ENCODE measurements around the gene AFAP1L1.
"Not testable (repeated sequence)": the region's sequence is repeated elsewhere in the genome, so short reads cannot be mapped to it uniquely, and the experiment has no call there.

The AFAP1L1 gene

DNA sequence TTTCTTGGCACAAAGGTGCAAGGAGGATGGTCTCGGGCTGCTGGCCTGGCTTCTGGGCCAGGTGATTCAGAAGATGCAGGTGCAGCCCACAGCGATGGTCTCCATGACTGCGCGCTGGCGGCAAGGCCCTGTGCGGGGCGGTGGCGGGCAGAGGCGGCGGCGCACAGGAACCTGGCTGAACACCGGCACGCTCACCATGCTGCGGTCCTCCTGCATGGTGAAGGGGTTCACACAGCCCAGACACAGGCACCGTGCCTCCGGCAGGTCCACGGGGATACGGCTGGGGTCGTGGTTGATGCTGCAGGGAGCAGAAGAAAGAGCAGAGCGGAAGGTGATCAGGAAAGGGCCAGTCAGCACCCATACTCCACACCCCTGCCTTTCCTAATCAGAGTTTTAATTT is 102.6 kb downstream of the AFAP1L1 start:
- ATAC-seq, result no peak
- no peak for DNase-seq

DNA sequence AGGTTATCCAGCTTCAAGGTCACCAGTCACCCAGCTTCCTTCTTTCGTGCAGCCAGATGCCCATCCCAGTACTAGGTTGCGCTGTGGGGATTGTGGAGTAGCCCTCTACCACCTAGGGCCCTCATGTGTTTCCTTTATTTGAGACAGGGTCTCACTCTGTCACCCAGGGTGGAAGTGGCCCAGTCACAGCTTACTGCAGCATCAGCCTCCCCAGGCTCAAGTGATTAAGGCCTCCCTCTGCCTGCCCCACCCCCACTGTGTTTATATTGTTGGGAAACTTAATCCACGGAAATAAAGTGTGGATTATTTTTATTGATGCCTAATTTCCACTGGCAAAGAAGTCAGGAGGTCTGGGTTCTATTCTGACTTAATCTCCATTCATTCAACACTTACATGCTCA is 103.1 kb downstream of the AFAP1L1 start:
- DNase-seq (no peak), ATAC-seq (no peak)

DNA sequence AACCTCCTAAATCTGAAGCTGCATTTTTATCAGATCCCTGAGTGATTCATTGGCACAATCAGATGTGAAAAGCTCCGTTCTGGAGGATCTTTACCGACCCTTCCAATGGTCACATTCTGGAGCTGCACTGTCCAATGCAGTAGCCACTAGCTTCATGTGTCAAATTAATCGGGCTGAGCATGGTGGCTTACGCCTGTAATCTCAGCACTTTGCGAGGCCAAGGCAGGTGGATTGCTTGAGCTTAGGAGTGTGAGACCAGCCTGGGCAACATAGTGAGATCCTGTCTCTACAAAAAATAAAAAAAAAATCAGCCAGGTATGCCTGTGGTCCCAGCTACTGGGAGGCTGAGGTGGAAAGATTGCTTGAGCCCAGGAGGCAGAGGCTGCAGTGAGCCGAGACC is 103.8 kb downstream of the AFAP1L1 start:
- ATAC-seq (no peak), DNase-seq (no peak)

DNA sequence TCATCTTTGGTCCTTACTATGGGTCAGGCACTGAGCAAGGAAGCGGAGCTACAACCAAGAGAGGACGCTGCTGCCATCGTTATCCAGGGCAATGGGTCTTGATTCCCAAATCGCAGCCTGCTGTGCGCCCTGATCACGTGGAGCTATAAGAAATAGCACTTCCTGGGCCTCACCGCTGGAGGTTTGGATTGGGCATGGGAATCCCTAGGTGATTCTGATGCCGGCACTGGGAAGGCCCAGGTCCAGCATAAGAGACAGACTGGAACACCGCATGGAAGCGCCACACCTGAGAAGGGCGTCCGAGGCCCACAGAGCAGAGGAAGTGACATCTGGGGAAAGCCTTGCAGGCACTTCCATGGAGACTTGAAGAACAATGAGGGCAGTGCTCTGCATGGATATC is 104.4 kb downstream of the AFAP1L1 start:
- no peak for DNase-seq
- ATAC-seq, result no peak

DNA sequence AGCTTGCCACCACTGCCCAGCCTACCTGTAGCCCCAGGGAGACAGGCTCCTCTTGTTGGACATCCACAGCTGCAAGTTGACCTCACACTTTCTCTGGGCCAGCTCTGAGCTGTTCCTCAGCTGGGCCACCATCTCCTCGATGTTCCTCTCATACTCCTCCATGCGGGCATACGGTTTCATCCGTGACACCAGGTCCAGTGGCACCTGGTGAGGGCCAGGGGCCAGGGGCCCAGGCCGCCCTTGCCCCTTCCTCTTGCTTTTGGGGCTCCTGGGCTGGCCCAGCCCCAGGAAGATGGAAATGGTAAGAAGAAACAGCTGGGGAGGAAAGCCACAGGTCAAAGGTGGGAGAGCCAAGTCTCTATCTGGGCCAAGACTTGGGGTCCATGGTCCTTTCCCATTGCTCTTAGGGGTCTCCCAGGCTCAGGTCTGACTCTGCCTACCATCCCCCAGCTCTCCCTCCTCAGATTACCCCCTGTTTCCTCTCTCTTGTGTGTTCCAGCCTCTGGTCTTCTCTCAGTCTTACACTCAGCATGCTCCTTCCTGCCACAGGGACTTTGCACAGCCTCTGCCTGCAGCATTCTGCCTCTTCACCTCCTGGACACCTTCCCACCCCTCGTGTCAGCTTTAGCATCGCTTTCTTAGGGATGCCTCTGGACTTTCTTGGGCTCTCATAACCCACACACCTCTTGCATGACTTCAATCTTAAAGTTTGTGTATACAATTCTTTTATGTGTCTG is 105.2 kb downstream of the AFAP1L1 start:
- no peak for DNase-seq
- ATAC-seq, result no peak

DNA sequence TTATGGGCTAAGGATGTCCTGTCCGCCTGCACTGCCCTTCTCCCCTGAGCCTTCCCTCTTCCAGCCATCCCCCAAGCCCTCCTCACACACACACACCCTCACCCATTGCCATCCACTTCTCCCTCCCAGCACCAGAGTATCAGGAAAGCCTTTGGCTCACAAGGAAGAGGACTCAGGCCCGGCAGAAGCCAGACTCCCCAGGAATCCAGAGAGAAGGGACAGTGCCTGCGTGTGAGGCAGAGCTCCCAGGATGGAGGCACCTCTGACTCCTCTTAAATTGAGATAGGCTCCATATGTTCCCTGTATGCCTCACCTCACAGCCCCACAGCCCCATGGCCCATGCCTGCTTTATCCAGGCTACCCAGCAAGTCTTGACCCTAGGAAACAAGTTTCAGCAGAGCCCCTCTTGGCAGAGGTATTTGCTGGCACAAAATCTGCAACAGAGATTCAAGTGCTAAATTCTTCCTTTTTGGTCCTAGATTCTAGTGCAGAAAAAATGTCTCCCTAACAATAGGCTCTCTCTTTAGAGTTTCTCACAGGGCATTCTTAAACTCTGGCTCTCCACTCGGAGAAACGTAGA is 106.7 kb downstream of the AFAP1L1 start:
- DNase-seq, result no peak
- ATAC-seq, result no peak

DNA sequence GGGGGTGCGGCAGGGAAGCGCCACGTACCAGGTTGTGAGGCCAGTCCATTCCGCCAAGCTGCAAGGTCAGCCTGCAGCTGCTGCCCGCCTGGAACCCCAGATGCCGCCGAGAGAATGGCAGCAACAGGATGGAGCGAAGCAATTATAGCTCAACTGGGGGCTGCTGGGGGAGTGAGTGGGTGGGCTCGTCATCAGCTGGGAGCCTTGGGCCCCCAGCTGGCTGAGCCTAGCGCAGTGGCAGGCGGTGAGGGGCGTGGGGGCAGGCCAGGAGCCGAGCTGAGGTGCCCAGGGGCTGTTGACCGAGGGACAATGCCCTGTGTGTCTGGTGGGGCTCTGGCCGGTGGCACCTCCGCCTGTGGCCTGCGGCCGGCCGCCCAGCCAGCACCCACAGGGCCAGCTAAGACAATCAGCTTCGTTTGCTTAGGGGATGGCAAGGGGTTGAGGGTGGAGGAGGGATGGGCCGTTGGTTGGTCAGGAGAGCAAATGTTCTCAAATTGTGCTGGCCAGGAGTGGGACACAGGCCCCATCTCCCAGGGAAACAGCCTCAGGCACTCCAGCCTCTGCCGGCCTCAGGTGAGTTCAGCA is 107.6 kb downstream of the AFAP1L1 start, which contains the start of gene IL17B:
TSS of gene IL17B (minus strand) at position 116 of the 585 bp plus-strand sequence. CDS start at position 49, 67 bp downstream.
- ATAC-seq (no peak), DNase-seq (no peak)

DNA sequence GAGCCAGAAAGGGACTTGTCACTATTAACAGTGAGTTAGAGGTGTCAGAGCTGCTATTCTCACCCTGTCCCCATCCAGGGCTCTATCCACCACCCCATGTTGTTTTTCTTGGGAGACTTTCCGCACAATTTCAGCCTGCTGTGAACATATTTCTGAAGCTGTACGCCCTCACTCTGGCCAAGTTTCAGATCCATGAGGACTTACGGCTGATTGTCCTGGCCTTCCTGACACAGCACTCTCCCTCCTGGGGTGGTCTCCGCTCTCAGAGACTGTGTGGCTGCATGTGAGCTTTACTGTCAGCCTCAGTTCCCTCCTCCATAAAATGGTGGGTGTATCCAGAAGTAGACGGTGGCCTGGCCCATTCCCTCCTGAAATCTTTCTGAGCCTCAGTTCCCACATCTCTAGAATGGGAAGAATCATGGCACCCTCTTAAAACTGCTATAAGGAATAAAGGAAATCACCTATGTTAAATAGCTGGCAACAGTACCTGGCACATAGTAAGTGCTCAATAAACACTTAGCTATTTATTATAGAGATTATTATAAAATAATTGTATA is 108.2 kb downstream of the AFAP1L1 start:
- DNase-seq (no peak), ATAC-seq (no peak)

DNA sequence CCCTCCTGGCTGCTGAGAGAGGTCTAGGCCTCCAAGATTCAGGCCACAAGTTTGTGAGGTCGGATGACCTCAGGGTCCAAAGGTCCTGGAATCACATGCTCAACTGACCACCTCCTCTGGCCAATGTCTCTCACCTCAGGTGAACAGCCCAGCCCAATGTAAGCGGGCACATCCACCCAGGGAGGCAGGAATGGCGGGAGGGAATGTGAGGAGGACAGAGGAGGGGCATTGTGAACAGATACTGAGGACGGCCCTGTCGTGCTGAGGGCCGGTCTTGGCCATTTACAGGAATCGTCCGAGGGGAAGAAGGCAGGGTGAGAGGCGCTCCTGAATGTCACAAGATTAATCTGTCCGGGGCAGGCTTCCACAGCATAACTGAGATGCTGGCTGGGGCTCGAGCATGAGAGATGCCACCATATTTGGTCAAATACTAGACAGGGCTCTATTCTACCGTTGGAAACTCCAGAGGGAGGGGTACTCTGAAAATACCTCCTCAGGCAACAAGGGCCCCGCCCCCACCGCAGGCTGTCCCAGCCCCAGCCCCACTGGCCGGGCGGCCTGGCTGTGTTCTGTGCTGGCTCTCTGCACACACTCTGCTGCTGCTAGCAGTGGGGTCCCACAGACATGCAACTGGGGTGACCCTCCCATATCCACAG is 108.9 kb downstream of the AFAP1L1 start:
- ATAC-seq (no peak), DNase-seq (no peak)

DNA sequence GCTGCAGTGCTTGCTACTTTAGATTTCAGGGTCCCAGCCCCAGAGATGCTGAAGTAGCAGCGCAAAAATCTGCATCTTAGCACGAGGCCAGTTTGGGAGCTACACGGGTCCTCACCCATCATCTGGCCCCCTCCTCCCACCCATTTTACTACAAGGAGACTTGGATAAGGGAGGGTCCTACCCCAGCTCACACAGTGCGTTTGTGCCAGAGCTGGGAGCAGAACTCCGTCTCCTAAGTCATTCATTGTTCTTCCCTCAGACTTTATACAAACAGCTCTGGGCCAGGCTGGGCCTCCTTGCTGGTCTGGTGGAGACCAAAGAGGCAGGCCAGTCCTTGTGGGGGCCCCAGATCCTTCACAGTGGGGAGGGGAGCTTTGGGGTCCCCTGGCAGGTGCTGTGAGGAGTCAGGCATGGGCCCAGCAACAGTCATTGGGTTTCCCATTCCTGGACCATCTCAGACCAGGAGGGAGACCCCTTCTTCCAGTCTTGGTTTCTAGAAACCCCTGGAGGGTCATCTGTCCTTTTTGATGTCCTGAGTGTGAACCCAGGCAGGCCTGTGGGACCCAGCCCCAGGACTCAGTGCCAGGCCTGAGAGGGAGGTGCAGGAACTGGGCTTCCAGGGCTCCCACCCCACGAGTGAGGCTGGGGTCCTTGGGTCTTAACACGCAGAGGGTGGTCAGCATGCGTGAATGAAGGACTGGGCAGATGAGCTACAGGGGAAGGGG is 109.8 kb downstream of the AFAP1L1 start:
- no peak for DNase-seq
- no peak for ATAC-seq

DNA sequence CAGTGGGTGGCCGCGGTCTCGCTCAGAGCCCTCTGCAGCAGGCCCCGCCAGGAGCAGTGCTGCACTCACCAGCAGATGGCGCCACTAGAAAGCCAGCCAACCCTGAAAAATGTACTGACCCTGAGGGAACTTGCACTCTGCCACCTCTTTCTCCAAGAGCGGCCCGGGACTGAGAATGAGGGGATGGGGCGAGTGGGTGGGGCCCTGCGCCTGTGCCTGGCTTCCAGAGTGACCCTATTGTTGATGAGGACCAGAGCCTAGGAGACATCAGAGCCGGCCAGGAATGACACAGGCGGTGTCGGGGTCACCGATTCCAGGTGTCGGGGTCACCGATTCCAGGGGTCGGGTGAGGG is 110.3 kb downstream of the AFAP1L1 start:
- DNase-seq (peak; percentile 83), ATAC-seq (peak; percentile 71)

DNA sequence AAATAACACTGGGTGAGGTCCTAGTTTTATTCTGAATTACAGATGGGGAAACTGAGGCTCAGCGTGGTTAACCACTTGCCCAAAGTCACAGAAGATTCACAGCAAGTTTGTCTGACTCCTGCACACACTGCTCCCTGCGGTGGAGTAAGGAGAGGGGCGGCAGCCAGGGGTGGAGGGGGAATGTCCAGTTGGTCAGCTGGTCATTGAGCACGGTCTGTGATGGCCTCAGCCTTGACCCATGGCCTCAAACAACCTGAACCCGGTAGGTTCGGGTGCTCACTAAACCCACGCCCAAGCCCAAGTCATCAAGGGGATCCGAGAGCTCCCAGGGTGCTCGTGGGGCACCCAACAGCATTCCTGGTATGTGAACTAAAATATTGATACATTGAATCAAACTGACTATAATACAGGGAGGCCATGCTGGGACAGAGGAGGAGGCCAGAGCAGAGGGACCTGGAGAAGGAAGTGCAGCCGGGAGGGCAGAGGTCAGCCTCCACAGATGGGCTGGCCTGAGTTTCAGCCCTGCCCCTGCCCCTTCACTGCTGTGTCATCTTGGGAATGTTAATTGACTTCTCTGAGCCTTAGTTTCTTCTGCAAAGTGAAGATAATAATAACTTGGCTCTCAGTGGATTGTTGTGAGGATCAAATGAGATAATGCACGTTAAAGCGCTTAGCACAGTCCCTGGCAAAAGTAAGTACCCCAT is 111.0 kb downstream of the AFAP1L1 start:
- ATAC-seq (no peak), DNase-seq (no peak)

DNA sequence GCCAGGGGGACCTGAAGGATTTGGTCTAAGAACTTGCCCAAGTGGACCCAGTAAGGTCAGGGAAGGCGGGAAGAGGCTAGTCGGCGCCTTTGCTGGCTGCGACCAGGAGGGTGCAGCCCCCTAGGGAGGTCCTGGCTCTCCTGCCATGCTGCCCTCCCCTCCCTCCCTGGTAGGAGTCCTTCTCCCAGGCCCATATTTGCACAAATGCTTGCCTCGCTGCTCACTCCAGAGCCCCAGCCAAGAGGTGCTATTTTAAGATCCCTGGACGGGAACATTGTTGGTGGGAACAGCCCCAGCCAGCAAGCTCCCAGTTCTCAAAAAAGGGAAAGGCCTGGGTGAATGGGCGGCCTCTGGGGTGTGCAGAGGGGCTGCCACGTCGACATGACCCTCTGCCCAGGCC is 111.7 kb downstream of the AFAP1L1 start:
- DNase-seq (no peak), ATAC-seq (no peak)

DNA sequence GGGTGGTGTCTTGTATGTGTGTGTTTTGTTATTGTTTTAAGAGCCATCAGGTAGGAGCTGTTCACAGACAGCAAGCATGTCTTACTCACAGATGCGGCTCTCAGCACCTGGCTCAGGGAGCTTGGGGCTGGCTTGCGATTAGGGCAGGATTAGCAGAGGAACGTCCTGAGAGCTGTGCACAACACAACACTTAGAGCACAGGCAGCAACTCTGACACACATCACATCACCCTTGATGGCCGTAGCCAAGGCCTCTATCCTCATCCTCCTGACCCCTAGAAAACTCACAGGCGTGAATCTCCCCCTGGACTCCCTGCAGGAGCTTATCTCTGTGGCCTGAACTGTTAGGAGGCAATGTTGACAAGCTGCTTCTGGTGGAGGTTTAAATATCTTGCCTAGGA is 114.5 kb downstream of the AFAP1L1 start:
- ATAC-seq (no peak), DNase-seq (no peak)

DNA sequence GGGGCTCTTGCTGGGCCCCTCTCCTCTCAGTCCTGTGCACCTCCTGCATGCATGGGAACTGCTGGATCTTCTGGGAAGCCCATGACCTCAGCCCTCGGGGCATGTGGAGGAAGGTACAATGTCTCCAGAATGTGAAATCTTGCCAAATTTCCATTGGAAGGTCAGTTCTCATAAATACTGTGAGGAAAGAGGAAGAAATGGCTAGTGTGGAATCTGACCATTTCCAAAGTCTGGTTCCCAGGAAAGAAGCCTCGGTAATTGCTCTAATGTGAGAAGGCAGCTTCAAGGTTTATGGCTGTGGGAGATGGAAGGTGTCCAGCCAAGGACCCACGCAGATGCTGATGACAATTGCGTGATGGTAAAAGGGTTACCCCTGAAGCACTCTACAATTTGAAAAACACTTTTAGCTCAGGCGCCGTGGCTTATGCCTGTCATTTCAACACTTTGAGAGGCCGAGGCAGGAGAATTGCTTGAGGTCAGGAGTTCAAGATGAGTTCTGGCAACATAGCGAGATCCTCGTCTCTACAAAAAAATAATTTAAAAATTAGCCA is 115.5 kb downstream of the AFAP1L1 start:
- ATAC-seq (no peak), DNase-seq (no peak)

DNA sequence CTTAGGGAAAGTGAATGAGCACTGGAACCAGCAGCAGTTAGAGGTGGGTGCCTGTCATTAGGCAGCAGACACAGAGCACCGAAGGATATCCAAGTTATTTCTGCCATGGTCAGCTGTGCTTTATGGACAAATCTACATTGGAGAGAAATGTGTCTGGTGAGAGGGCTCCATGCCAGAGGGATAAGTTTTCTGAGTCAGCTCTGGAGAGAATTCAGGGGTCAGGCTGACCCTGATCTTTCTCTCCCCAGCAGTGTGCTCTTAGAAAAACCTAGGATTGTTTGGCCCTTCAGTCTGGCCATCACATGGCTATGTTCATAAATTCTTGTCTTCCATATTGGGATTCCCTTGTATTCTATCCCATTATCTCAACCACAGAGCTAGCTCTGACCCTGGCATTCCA is 116.3 kb downstream of the AFAP1L1 start:
- no peak for ATAC-seq
- no peak for DNase-seq

DNA sequence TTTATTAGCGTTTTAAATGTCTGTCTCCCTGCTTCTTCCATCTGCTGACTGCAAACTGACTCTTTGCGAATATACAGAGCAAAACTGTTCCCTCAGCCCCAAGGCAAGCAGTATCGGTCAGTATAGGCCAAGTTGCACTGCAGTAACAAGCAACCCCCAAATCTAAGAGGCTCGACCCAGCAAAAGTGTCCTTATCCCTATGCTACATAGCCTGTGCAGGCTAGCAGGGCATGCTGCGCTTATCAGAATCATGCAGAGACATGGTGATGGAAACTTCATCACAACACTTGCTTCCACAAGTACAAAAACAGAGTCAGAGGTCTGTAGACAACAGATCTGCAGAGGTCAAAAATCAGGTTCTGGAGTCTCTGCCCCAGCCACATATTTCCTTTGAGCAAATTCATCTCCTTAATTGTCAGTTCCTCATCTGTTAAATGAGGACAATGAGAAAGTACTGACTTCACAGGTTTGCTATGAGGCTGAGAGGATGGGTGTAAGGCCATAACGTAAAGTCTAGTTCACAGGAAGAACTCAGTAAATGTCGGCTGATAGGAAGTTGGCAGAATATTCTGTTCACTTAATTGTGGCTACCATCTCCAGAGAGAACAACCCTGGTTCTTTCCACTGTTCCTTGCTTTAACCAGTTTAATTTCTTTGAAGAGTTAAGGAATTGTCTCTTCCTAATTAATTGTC is 117.0 kb downstream of the AFAP1L1 start:
- no peak for DNase-seq
- ATAC-seq, result no peak

DNA sequence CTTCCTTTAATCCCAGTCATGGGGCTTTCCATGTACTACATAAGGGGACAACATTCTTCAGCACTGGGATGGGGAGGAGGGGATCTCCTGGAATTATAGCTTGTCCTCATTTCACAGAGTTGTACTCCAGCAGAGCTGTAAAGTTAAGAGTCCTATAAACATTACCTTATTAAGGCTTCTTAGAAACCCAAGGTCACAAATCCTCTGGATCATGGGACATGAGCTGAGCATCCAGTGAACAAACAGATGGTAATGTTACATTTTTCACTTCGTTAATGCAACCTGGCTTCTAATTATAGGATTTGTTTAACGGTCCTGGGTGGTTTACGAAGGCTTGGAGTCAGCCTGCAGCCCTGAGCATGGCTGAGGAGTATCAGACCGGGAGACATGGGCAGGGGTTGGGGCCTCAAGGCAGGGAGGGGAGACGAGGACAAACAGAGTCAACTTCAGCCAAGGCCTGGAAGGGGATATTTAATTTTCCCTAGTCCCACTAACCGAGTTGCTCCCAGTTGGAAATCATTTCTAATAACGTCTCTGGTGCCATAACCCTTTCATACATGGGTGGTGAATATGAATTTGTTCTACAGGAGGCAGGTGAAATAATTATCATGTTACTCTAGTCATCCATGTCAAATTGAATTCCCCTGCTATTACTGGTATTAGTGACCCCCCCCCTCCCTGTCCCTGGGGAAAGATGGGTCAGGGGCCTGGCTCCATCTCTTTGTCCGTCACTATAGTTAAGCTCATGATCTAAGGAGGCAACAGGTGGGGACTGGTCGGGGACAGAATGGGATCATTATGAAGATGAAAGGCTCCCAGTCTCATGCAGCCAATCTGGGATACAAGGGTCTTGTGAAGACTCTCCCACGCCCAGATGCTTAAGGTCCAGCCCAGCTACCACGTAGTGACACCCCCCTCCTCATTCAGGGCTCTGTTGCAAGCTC is 118.2 kb downstream of the AFAP1L1 start:
- DNase-seq (no peak), ATAC-seq (no peak)

DNA sequence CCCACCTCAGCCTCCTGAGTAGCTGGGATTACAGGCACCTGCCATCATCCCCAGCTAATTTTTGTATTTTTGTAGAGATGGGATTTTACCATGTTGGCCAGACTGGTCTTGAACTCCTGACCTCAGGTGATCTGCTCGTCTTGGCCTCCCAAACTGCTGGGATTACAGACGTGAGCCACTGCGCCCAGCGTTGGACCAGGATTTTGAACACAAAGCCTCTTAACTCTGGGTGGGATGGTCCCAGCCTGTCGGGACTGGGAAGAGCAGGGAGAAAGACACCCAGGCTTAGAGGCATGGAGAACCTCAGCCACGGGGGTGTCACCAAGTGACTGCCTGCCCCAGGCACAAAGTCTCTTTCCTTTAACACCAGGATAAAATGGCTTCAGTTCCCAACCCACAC is 119.4 kb downstream of the AFAP1L1 start:
- DNase-seq, ATAC-seq: not testable (repeated sequence)
